ENCODE results near the gene KCNAB1. TPM values are rescaled to one million over a fixed set of nuclear protein-coding genes. Genes with fewer than 3 reads are reported as not detected.

The KCNAB1 gene
- total and polyA plus RNA-seq, 2 of the 8 experiments (the other 6 are each of a cell fraction or from before 2014, with no cell fraction given), result 0.51 to 2.3 TPM

DNA sequence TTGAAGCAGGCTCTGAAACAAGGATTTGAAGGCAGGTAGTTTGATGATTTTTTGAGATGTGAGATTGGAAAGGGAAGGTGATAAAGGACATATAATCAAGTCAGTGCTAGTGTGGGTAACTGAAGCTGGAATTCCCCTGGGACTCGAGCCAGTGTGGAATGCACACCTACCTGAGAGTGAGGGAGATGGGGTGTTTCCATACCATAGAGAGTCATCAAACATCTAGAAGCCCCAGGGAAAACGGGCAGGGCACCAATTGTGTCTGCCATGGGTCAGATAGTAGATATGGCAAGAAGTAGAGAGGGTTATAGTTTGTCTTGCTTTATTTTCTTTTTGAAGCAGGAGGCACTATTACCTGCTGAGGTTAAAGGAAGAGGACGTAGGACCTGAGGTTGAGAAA lies 314.5 kb downstream of the KCNAB1 start (continued):
- TF ChIP-seq NRF1 (IDR thresholded peaks at IDR 0.05; ENCODE audit: low read depth, low read length), result no peak
- TF ChIP-seq ATF2 (IDR thresholded peaks at IDR 0.05; ENCODE audit: low read length), result no peak
- TF ChIP-seq NANOG (IDR thresholded peaks at IDR 0.05; ENCODE audit: insufficient read depth, low read depth, low read length, poor library complexity, severe bottlenecking), result no peak

Data from H1 (cell line).